Measurements from ENCODE around the gene PIK3R5. TPM values are rescaled to one million over a fixed set of nuclear protein-coding genes. Genes with fewer than 3 reads are reported as not detected.

Gene PIK3R5
- total RNA-seq, 1 experiment from 2014 or later: not detected

DNA sequence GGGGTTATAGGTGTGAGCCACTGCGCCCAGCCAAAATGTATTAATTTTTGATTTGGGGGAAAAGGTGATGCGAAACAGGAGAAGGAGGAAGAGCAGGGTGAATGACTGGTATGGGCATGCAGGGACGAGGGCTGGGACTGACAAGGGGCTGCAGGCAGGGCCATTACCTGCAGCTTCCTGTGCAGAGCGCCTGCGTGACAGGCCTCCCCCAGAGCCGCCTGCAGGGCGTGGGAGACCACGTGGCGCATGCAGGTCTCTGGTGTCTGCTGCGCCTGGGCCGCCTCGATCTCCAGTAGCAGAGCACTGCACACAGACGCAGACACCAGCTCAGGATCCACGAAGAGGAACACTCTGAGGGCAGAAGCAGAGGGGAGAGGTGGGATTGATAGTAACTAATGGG, 130.4 kb downstream of the PIK3R5 start:
- no peaks in the 10 kb centered on the region for H3K4me1 Mint-ChIP-seq (ENCODE audit: low read depth, unreplicated experiment)
- intact Hi-C loops (cut with micrococcal nuclease; ENCODE audit: unreplicated experiment): no loop called here
- H3K9me3 ChIP-seq: no peaks in the 10 kb centered on the region
- TF ChIP-seq, protein P1, sequence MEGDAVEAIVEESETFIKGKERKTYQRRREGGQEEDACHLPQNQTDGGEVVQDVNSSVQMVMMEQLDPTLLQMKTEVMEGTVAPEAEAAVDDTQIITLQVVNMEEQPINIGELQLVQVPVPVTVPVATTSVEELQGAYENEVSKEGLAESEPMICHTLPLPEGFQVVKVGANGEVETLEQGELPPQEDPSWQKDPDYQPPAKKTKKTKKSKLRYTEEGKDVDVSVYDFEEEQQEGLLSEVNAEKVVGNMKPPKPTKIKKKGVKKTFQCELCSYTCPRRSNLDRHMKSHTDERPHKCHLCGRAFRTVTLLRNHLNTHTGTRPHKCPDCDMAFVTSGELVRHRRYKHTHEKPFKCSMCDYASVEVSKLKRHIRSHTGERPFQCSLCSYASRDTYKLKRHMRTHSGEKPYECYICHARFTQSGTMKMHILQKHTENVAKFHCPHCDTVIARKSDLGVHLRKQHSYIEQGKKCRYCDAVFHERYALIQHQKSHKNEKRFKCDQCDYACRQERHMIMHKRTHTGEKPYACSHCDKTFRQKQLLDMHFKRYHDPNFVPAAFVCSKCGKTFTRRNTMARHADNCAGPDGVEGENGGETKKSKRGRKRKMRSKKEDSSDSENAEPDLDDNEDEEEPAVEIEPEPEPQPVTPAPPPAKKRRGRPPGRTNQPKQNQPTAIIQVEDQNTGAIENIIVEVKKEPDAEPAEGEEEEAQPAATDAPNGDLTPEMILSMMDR (IDR thresholded peaks at IDR 0.05; ENCODE audit: insufficient read depth in 1 of 2, low read depth in 1 of 2, low read length in 1 of 2, severe bottlenecking in 1 of 2, unreplicated experiment in 1 of 2): no peak
- H3K36me3 Mint-ChIP-seq (ENCODE audit: insufficient read depth, unreplicated experiment): no peaks in the 10 kb centered on the region
- H3K4me3 ChIP-seq (ENCODE audit: low read depth, low read length): no peak overlapping the region
- no peaks in the 10 kb centered on the region for H3K9me3 Mint-ChIP-seq (ENCODE audit: unreplicated experiment)
- no peak overlapping the region for H3K4me3 Mint-ChIP-seq (ENCODE audit: unreplicated experiment)
- H3K27me3 ChIP-seq (replicated peaks; ENCODE audit: control insufficient read depth, insufficient read depth, low read length): no peaks in the 10 kb centered on the region
- ChIA-PET CTCF (no interaction called here), POLR2A (no interaction called here)
- no peaks in the 10 kb centered on the region for H3K36me3 ChIP-seq (ENCODE audit: control insufficient read depth, insufficient read depth, low read length)
- DNase-seq: no peak
- no peak overlapping the region for H3K27ac Mint-ChIP-seq (ENCODE audit: unreplicated experiment)
- H3K4me1 ChIP-seq: no peaks in the 10 kb centered on the region
- no TSS peak for BruUV-seq (replicated peaks)
- no peaks in the 10 kb centered on the region for H3K27me3 Mint-ChIP-seq (ENCODE audit: insufficient read depth, unreplicated experiment)

DNA sequence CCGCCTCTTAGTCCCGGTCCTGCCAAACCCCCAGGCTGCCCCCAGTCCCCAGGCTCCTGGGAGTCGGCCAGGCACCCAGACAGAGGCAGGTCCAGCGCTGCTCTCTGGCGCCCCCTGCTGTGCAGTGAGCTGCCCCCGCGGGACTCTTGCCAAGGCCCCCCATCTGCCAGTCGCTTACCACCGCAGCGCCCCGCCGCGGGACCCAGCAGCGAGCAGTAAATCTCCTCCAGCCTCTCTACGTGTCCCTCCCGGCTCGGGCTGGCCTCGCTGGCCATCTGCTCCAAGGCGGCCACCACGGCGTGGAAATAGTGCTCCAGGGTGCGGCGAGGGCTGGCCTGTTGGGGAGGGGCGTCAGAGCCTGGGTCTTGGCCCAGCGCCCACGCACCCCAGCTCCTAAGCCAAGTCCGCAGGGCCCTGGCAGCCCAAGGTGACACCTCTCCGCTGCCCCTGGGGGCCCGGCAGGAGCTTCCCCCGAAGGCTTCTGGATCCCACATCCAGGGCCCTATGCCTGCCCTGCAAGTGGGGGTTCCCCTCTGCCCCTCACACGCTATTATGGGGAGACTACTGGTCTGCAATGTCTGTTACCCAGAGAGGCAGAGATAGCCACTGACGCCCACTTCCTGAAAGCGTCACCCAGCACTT, 132.7 kb downstream of the PIK3R5 start:
- DNase-seq: peak in 1 of 2 experiments; percentile 8
- ChIA-PET CTCF (no interaction called here), POLR2A (no interaction called here)
- no peaks in the 10 kb centered on the region for H3K9me3 ChIP-seq
- H3K27me3 ChIP-seq (replicated peaks; ENCODE audit: control insufficient read depth, insufficient read depth, low read length): no peaks in the 10 kb centered on the region
- Mint-ChIP-seq H3K36me3 (ENCODE audit: insufficient read depth, unreplicated experiment) (no peaks in the 10 kb centered on the region), H3K27me3 (ENCODE audit: insufficient read depth, unreplicated experiment) (no peaks in the 10 kb centered on the region), H3K9me3 (ENCODE audit: unreplicated experiment) (no peaks in the 10 kb centered on the region), H3K4me1 (ENCODE audit: low read depth, unreplicated experiment) (no peaks in the 10 kb centered on the region), H3K4me3 (ENCODE audit: unreplicated experiment) (no peak overlapping the region), H3K27ac (ENCODE audit: unreplicated experiment) (no peak overlapping the region)
- H3K4me1 ChIP-seq: no peaks in the 10 kb centered on the region
- intact Hi-C loops (cut with micrococcal nuclease; ENCODE audit: unreplicated experiment): no loop called here
- no peak overlapping the region for H3K4me3 ChIP-seq (ENCODE audit: low read depth, low read length)
- no peaks in the 10 kb centered on the region for H3K36me3 ChIP-seq (ENCODE audit: control insufficient read depth, insufficient read depth, low read length)
- TF ChIP-seq, protein P1 (IDR thresholded peaks at IDR 0.05; ENCODE audit: insufficient read depth in 1 of 2, low read depth in 1 of 2, low read length in 1 of 2, severe bottlenecking in 1 of 2, unreplicated experiment in 1 of 2): peak; percentile 3 to 31
- BruUV-seq (replicated peaks): no TSS peak

DNA sequence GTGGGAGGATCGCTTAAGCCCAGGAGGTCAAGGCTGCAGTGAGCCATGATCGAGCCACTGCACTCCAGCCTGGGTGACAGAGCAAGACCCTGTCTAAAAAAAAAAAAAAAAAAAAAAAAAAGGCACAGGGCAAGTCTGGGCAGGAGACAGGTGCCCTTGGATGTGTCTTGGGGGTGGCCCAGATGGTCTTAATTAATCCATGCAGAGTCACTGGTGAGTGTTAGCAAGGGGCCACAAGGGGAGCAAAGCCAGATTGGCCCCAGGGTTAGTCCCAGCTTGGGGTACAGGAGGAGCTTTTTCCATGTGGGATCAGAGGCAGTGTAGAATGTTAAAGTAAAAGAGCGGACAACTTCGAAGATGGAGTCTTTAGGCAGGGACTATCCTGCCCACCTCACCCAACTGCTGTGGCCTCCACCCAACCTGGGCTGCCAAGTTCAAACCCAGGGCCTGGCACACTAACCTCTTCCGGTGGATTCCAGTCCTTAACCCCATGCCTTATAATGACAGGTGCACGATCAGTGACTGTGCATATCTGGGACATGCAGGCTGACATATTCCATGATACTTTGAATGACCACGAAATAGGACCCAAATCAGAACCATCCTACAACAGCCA, 134.2 kb downstream of the PIK3R5 start:
- H3K27me3 Mint-ChIP-seq (ENCODE audit: insufficient read depth, unreplicated experiment): no peaks in the 10 kb centered on the region
- H3K4me1 ChIP-seq: no peaks in the 10 kb centered on the region
- H3K36me3 Mint-ChIP-seq (ENCODE audit: insufficient read depth, unreplicated experiment): no peaks in the 10 kb centered on the region
- ChIA-PET POLR2A (no interaction called here), CTCF (no interaction called here)
- H3K9me3 ChIP-seq: no peaks in the 10 kb centered on the region
- H3K4me1 Mint-ChIP-seq (ENCODE audit: low read depth, unreplicated experiment): no peaks in the 10 kb centered on the region
- TF ChIP-seq, protein P1 (IDR thresholded peaks at IDR 0.05; ENCODE audit: insufficient read depth in 1 of 2, low read depth in 1 of 2, low read length in 1 of 2, severe bottlenecking in 1 of 2, unreplicated experiment in 1 of 2): no peak
- intact Hi-C loops (cut with micrococcal nuclease; ENCODE audit: unreplicated experiment): no loop called here
- no peak overlapping the region for H3K27ac Mint-ChIP-seq (ENCODE audit: unreplicated experiment)
- no peaks in the 10 kb centered on the region for H3K36me3 ChIP-seq (ENCODE audit: control insufficient read depth, insufficient read depth, low read length)
- no TSS peak for BruUV-seq (replicated peaks)
- DNase-seq: no peak
- no peaks in the 10 kb centered on the region for H3K9me3 Mint-ChIP-seq (ENCODE audit: unreplicated experiment)
- H3K4me3 Mint-ChIP-seq (ENCODE audit: unreplicated experiment): no peak overlapping the region
- no peaks in the 10 kb centered on the region for H3K27me3 ChIP-seq (replicated peaks; ENCODE audit: control insufficient read depth, insufficient read depth, low read length)
- no peak overlapping the region for H3K4me3 ChIP-seq (ENCODE audit: low read depth, low read length)
